HS-27A (cell line): ENCODE results near the gene UBLCP1.
"Not testable (repeated sequence)": the region's sequence is repeated elsewhere in the genome, so short reads cannot be mapped to it uniquely, and the experiment has no call there.

ENCODE experiments used
- DNase-seq: peaks from one replicate; pipeline ENCODE4 v3.0.0-alpha.2; 2012; ENCODE audit warnings: low read depth, missing footprints

UBLCP1 gene

DNA sequence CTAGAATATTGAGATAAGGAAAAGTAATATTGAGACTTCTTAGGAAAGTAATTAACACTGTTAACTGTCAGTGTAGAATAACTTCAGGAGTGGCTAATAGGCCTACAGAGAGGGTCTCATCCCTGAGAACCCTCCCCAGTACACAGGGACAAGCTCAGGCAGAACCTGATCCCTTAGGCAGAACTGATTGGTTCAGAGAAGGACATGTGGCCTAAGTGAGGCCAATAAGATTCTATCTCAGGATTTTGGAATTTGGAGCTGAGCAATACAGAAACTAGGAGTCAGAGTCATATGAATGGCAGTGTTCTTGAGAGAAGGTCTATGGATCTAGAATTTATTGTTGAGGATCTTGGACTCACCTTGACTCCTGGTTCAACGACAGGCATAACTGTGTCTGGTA lies 10.9 kb upstream of the UBLCP1 start:
- no peak for DNase-seq

DNA sequence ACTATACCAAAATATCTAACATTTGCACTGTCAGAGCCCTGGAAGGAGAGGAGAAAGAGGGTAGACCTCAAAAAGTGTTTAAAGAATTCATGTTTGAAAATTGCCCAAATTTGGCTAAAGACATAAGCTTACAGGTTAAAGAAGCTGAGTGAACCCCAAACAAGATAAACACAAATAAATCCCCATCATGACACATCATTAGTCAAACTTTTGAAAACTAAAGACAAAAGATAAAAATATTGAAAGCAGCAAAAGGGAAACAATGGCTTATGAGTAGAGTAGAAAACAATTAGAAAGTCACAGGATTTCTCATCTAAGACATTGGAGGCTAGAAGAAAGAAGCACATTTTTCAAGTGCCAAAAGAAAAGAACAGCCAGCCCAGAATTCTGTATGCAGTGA lies 6.1 kb upstream of the UBLCP1 start:
- no peak for DNase-seq

- no peak for DNase-seq
Observed at GRCh38 chr5:159257629-159258283, 5.3 kb upstream of the UBLCP1 start.

- DNase-seq, result no peak
Observed at GRCh38 chr5:159258361-159258760, 4.7 kb upstream of the UBLCP1 start.

DNA sequence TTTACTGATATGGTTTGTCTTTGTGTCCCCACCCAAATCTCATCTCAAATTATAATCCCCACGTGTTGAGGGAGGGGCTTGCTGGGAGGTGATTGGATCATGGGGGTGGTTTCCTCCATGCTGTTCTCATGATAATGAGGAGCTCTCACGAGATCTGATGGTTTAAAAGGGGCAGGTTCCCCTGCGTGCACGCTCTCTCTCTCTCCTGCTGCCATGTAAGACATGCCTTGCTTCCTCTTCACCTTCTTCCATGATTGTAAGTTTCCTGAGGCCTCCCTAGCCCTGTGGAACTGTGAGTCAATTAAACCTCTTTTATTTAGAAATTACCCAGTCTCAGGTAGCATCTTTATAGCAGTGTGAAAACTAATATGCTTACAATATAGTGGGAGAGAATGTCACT lies 2.9 kb upstream of the UBLCP1 start:
- not testable (repeated sequence) for DNase-seq

GRCh38 chr5:159262472-159262858 lies 625 bp upstream of the UBLCP1 start:
- no peak for DNase-seq

- DNase-seq, result no peak
Observed at GRCh38 chr5:159263569-159263905, 447 bp downstream of the UBLCP1 start.

DNA sequence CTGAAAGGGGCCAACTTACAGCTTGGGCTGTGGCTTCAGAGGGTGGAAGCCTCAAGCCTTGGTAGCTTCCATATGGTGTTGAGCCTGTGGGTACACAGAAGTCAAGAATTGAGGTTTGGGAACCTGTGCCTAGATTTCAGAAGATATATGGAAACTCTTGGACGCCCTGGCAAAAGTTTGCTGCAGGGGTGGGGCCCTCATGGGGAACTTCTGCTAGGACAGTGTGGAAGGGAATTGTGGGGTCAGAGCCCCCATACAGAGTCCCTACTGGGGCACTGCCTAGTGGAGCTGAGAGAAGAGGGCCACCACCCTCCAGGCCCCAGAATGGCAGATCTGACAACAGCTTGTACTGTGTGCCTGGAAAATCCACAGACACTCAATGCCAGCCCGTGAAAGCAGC lies 3.7 kb downstream of the UBLCP1 start:
- DNase-seq, result not testable (repeated sequence)

DNA sequence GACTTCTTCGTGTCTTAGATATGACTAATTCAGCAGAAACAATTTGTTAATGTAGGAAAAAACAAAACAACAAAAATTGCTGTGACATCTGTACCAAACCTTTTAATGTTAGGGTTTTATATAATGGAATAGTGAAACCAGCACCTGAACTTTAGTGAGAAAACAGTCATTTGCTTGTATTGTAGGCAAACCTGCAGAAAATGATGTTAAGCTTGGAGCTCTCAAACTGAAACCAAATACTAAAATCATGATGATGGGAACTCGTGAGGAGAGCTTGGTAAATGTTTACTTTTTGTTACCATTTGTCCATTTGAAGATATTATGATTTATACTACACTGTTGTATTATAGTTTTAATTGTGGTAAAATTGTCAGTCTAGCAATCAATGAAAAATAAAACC lies 6.6 kb downstream of the UBLCP1 start:
- no peak for DNase-seq

DNA sequence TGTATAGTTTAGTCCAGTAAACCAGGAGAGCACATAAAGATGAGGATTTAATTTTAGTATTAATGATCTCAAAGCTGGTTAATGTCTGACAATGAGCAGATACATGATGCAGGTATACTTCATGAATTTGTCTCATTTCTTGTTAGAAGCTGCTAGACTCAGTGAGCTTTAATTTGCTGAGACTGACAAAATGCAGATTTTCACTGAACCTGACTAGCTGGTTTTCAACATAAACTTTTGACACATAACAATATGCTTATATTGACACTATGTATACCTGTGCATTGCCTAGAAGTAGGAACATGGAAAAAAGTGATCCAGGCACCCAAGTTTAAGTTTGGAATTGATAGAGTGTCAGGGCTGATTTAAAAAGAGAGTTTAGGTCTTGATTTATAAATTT lies 10.8 kb downstream of the UBLCP1 start:
- no peak for DNase-seq

DNA sequence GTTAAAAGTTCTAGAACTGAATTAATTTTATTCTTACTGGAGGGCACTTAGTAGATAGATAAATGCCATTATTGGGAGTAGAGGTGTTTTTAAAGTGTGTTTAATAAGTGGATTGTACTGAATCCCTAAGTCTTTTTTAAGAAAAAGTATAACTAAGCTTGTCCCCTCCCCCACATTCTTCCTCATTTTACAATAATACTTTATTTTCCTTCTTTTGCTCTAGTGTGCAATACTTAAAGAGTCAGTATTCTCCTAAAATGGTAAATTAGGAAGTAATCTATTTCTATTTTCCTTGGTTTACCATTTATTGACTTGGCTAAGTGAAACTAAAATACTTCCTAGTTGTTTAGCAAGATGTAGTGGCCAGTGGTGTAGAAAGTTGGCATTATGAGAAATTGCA lies 11.6 kb downstream of the UBLCP1 start:
- DNase-seq, result no peak

- no peak for DNase-seq
Observed at GRCh38 chr5:159286420-159287035, 23.4 kb downstream of the UBLCP1 start.

GRCh38 chr5:159290741-159291140 lies 27.7 kb downstream of the UBLCP1 start:
- no peak for DNase-seq

- DNase-seq, result no peak
Observed at GRCh38 chr5:159294921-159295320, 31.8 kb downstream of the UBLCP1 start.

DNA sequence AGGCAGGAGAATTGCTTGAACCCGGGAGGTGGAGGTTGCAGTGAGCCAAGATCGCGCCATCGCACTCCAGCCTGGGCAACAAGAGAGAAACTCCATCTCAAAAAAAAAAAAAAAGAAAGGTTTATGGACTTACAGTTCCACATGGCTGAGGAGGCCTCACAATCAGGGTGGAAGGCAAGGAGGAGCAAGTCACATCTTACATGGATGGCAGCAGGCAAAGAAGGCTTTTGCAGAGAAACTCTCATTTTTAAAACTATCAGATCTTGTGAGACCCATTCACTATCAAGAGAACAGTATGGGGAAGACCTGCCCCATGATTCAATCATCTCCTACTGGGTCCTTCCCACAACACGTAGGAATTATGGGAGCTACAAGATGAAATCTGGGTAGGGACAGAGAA lies 34.2 kb downstream of the UBLCP1 start:
- DNase-seq, result not testable (repeated sequence)

GRCh38 chr5:159301466-159301865 lies 38.4 kb downstream of the UBLCP1 start:
- DNase-seq, result no peak

DNA sequence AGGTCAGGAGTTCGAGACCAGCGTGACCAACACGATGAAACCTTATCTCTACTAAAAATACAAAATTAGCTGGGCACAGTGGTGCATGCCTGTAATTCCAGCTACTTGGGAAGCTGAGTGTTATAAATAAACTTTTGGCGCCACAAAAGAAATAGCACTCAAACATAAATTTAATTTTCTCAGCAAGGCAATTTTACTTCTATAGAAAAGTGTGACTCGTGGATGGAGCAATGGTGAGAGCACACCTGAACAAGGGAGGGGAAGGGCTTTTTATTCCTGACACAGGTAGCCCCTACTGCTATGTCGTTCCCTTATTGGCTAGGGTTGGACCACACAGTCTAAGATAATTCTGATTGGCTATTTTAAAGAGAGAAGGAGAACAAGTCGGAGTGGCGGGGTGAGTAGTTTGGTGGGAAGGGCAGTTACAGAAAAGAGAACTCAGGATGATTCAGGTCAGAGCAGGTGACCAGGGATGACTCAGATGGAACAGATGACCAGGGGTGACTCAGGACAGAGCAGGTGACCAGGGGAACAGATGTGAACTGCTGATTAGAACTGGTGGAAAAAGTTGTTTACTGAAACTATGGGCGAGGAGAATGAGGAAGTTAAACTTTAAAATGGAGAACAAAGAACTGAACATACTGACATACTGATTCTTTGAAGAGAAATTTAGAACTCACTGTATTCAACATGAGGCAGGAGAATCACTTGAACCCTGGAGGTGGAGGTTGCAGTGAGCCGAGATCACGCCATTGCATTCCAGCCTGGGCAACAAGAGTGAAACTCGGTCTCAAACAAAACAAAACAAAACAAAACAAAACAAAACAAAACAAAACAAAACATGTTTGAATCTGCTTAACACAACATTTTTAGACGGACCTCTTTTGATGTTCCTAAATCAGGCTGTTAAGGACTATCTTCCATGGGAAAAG lies 39.1 kb downstream of the UBLCP1 start:
- DNase-seq, result not testable (repeated sequence)

GRCh38 chr5:159303286-159303685 lies 40.2 kb downstream of the UBLCP1 start:
- DNase-seq, result no peak

DNA sequence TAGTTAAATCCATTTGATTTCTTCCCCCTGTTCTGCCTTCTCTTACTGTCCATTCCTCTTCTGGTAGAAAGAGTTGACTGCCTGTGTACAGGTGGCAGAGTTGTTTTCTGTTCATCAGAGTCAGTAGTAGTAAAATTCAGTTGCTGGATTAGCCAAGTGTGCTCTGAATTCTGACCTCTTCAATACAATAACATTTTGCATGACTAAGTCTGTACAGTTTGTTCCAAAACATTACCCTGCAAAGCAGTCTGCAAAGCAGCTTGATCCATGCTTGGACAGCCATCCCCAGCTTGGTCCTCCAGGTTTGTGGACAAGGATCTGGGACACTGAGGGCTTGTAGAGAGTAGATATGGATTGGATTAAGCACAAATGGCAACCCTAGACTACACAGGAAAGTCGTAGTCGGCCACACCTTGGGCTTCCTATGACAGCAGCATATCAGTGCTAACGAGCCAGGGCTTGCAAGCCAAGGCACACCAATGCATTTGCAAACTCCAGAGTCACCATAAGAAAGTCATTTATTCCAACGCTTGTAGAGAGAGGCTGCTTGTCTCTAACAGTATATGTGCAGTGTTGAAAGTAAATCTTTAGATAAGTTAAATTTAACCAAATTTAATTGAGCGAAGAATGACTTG lies 42.0 kb downstream of the UBLCP1 start:
- DNase-seq, result no peak

DNA sequence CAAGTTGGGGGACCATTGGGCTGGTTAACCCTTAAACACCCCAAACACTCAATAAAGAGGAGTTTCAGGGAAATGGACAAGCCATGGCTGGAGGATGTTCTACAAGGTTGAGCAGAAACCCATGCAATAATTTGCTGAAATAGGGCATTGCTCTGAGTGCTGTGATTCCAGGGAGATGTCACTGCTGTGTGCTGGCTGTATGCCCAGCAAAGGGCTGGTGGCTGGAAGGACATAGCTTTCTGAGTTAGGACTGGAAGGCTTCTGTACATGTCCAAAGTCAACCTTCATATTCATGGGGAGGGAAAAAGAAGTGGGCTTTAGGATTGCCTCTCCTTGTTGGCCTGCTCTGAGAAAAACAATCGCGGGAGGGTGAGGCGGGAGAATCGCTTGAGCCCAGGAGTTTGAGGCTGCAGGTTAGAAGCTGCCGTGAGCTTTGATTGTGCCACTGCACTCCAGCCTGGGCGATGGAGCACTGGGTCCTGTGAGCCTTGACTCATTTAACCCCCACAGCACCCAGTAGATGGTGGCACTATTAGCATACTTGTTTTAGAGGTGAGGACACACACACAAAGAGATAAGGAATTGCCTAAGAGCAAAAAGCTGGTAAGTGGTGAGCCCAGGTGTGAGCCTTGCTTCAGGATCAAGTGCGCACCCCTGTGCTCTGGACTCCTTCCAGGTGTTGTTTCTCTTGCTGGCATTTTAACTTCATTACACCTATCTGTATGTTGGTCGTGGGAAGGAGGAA lies 46.8 kb downstream of the UBLCP1 start:
- DNase-seq, result no peak

- DNase-seq, result no peak
Observed at GRCh38 chr5:159310511-159310910, 47.4 kb downstream of the UBLCP1 start.

DNA sequence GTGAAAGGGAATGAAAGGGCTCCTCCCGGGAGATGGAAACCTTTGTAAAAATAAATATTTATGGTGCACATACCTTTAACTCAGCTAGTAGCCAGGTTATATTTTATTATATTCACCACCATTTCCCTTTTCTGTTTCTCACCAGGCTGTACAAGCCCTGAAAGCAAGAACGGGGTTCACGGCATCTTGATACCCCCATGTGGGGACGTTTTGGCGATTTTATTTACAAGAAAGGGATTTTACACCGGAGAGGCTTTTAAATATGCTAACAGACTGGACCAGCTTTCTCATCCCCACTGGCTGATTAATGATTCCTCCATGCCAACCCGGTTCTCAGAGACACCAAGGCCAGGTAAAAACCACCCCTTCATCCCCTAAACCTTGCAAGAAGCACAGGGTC lies 48.0 kb downstream of the UBLCP1 start:
- DNase-seq, result no peak
